Ascending aorta (tissue), 2 donors: ENCODE data around the gene PTPRC. TPM values are rescaled to one million over a fixed set of nuclear protein-coding genes. Genes with fewer than 3 reads are reported as not detected.
A peak's percentile ranks its signal among the peaks of the same experiment; 100 is the strongest.

Experiments
- DNase-seq, 2 donors: peaks; one replicate each; pipeline ENCODE4 v3.0.0-alpha.2; 2019; ENCODE audit warnings: low spot score in 2 of 2
- H3K27ac ChIP-seq, 2 donors: fragments of 200-600 bp; sonication (generic); one replicate each; pipeline ENCODE4 v1.5.1; 2016 to 2017; ENCODE audit warnings: mild to moderate bottlenecking in 1 of 2
- H3K27me3 ChIP-seq: fragments of 200-600 bp; sonication (generic); one replicate; pipeline ENCODE4 v1.5.1; 2017
- H3K36me3 ChIP-seq, 2 donors: fragments of 200-600 bp; sonication (generic); one replicate each; pipeline ENCODE4 v1.5.1; 2016
- H3K4me1 ChIP-seq, 2 donors: fragments of 200-600 bp; sonication (generic); one replicate each; pipeline ENCODE4 v1.5.1; 2016 to 2017; ENCODE audit warnings: mild to moderate bottlenecking in 1 of 2
- H3K4me3 ChIP-seq, 2 donors: fragments of 200-600 bp; sonication (generic); one replicate each; pipeline ENCODE4 v1.5.1; 2016 to 2017; ENCODE audit warnings: mild to moderate bottlenecking in 1 of 2
- H3K9me3 ChIP-seq, 2 donors: fragments of 200-600 bp; sonication (generic); one replicate each; pipeline ENCODE4 v1.5.1; 2016
- intact Hi-C: fragments of 100-400 bp; cut with DNase I; formaldehyde crosslinking; loops from one replicate; pipeline ENCODE4 v1.15.1; 2023
- total RNA-seq: library from RNA; depleted of rRNA; stranded (reverse); fragments of >200 nt; gene quantifications from one replicate; pipeline ENCODE4 v1.1.0, GENCODE V29; 2016
- TF ChIP-seq, protein P1 (sequence below), 3 experiments: fragments of 200-600 bp in 2 of 3; fragments of 450-650 bp in 1 of 3; sonication (generic) in 2 of 3; IDR thresholded peaks; one replicate each; pipeline ENCODE4 v1.5.1; 2016 to 2019; ENCODE audit warnings: antibody characterized with exemption in 3 of 3, mild to moderate bottlenecking in 1 of 3, moderate library complexity in 1 of 3

PTPRC gene, protein sequence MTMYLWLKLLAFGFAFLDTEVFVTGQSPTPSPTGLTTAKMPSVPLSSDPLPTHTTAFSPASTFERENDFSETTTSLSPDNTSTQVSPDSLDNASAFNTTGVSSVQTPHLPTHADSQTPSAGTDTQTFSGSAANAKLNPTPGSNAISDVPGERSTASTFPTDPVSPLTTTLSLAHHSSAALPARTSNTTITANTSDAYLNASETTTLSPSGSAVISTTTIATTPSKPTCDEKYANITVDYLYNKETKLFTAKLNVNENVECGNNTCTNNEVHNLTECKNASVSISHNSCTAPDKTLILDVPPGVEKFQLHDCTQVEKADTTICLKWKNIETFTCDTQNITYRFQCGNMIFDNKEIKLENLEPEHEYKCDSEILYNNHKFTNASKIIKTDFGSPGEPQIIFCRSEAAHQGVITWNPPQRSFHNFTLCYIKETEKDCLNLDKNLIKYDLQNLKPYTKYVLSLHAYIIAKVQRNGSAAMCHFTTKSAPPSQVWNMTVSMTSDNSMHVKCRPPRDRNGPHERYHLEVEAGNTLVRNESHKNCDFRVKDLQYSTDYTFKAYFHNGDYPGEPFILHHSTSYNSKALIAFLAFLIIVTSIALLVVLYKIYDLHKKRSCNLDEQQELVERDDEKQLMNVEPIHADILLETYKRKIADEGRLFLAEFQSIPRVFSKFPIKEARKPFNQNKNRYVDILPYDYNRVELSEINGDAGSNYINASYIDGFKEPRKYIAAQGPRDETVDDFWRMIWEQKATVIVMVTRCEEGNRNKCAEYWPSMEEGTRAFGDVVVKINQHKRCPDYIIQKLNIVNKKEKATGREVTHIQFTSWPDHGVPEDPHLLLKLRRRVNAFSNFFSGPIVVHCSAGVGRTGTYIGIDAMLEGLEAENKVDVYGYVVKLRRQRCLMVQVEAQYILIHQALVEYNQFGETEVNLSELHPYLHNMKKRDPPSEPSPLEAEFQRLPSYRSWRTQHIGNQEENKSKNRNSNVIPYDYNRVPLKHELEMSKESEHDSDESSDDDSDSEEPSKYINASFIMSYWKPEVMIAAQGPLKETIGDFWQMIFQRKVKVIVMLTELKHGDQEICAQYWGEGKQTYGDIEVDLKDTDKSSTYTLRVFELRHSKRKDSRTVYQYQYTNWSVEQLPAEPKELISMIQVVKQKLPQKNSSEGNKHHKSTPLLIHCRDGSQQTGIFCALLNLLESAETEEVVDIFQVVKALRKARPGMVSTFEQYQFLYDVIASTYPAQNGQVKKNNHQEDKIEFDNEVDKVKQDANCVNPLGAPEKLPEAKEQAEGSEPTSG (N-terminal part only)
- 21.3 TPM for total RNA-seq

DNA sequence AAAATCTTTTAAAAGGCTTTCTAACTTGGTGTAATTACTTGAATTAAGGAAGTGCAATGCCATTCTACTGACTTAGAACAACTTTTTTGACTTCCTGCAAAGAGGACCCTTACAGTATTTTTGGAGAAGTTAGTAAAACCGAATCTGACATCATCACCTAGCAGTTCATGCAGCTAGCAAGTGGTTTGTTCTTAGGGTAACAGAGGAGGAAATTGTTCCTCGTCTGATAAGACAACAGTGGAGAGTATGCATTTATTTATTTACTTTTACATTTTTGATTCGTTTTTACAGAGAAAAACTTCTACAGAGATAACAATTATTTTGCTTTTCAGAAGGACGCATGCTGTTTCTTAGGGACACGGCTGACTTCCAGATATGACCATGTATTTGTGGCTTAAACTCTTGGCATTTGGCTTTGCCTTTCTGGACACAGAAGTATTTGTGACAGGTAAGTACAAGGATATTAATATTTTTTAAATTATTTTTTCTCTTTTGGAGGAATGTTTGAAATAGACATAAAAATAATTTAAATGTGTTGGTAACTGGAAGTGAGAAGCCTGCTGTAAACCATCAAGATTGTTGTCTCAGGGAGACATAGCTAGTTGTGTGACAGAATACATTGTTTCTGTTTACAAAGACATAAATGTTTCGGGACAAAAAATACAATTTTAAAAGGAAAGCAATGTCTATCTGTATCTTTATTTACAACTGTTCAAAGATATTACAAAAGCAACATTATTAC is at the start of gene PTPRC:
Gene PTPRC (plus strand): TSS at position 147 of the 742 bp plus-strand sequence. CDS start 229 bp downstream, at position 376.
- intact Hi-C loops: no loop called here
- H3K36me3 ChIP-seq: no peaks in the 10 kb centered on the region
- TF ChIP-seq, protein P1, sequence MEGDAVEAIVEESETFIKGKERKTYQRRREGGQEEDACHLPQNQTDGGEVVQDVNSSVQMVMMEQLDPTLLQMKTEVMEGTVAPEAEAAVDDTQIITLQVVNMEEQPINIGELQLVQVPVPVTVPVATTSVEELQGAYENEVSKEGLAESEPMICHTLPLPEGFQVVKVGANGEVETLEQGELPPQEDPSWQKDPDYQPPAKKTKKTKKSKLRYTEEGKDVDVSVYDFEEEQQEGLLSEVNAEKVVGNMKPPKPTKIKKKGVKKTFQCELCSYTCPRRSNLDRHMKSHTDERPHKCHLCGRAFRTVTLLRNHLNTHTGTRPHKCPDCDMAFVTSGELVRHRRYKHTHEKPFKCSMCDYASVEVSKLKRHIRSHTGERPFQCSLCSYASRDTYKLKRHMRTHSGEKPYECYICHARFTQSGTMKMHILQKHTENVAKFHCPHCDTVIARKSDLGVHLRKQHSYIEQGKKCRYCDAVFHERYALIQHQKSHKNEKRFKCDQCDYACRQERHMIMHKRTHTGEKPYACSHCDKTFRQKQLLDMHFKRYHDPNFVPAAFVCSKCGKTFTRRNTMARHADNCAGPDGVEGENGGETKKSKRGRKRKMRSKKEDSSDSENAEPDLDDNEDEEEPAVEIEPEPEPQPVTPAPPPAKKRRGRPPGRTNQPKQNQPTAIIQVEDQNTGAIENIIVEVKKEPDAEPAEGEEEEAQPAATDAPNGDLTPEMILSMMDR (IDR thresholded peaks at IDR 0.05): no peak
- no peaks in the 10 kb centered on the region for H3K9me3 ChIP-seq
- no peaks in the 10 kb centered on the region for H3K27me3 ChIP-seq
- no peak for DNase-seq
- no peaks in the 10 kb centered on the region for H3K4me1 ChIP-seq
- no peak within 1 kb of the TSS for H3K27ac ChIP-seq
- H3K4me3 ChIP-seq: peak within 1 kb of the TSS in 1 of 2 donors; percentile 34

DNA sequence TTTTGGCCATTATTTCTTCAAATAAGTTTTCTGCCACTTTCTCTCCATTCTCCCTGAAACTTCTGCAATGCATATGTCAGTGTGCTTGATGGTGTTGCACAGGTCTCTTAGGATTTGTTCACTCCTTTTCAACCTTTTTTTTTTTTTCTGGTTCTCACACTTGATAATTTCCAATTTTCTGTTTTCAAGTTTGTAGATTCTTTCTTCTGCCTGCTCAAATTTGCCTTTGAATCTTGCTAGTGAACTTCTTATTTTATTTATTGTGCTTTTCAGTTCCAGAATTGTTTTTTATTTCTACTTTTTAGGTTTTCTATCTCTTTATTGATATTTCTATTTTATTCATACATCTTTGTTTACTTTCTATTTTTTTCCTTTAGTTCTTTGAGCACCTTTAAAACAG is 48.4 kb upstream of the PTPRC start:
- intact Hi-C loops: no loop called here

DNA sequence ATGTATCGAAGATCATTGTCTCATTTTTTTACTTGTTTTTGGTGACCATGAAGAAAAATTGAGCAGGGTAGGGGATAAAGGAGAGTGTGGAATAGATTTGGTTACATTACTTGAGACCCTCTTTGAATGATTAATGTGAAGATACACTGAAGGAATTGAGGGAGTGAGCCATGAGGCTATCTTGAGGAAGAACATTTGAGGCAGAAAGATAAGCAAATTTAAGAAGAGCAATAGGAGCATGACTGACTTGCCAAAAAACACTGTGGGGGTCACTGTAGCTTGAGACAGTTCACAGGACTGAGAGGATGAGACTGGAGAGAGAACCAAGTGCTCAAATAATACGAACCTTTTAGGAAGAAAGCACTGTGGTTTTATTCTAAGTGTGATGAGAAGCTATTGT is 43.1 kb upstream of the PTPRC start:
- Histone ChIP-seq H3K9me3 (no peaks in the 10 kb centered on the region), H3K27me3 (no peaks in the 10 kb centered on the region), H3K36me3 (no peaks in the 10 kb centered on the region), H3K4me1 (no peaks in the 10 kb centered on the region), H3K27ac (no peak overlapping the region), H3K4me3 (no peak overlapping the region)
- intact Hi-C loops: no loop called here
- DNase-seq: no peak
- TF ChIP-seq, protein P1 (IDR thresholded peaks at IDR 0.05): no peak

More for the DNA sequence above, 48.4 kb upstream of the PTPRC start:
- Histone ChIP-seq H3K9me3 (peaks cover 0 to 5% of the 10 kb centered on the region in 2 donors), H3K36me3 (no peaks in the 10 kb centered on the region), H3K27ac (no peak overlapping the region), H3K4me1 (no peaks in the 10 kb centered on the region), H3K4me3 (no peak overlapping the region), H3K27me3 (no peaks in the 10 kb centered on the region)
- TF ChIP-seq, protein P1 (IDR thresholded peaks at IDR 0.05): no peak
- no peak for DNase-seq

DNA sequence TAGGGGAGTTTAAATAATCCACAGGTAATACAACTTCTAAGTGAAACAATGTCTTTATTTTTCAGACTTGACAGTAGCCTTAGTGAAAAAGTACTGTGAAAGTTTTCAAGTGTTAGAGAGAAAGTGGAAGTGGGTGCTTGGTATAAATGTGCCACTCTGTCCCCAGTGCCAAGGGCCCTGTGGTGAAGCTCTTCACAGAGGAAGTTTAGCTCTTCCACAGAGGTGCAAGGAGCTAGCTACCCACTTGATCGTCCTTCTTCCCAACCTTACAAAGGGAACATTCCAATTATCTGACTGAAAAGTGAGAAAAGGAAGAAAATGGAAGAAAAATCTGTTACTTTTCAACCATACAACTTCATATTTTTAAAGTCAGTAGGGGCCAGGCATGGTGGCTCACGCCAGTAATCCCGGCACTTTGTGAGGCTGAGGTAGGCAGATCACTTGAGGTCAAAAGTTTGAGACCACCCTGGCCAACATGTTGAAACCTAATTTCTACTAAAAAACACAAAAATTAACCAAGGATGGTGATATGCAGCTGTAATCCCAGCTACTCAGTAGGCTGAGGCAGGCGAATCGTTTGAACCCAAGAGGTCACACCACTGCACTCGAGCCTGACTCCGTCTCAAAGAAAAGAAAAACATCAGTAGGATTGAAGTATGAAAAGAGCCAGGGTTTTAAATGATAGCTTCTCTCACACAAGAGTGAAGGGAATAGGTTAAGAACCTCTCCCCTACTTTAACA is 41.0 kb upstream of the PTPRC start:
- DNase-seq: no peak
- TF ChIP-seq, protein P1 (IDR thresholded peaks at IDR 0.05): no peak
- Histone ChIP-seq H3K4me1 (no peaks in the 10 kb centered on the region), H3K36me3 (no peaks in the 10 kb centered on the region), H3K27ac (no peak overlapping the region), H3K4me3 (no peak overlapping the region), H3K9me3 (no peaks in the 10 kb centered on the region), H3K27me3 (no peaks in the 10 kb centered on the region)
- intact Hi-C loops: no loop called here
